ENCODE measurements around the gene HNF1A. TPM values are rescaled to one million over a fixed set of nuclear protein-coding genes. Genes with fewer than 3 reads are reported as not detected.

The HNF1A gene
- total RNA-seq, 1 experiment from 2014 or later, result not detected

GRCh38 chr12:121018860-121019617 lies 40.7 kb downstream of the HNF1A start:
- DNase-seq (ENCODE audit: low read depth, low spot score) (no peak), ATAC-seq (no peak)
- H3K79me2 ChIP-seq (ENCODE audit: insufficient read depth, low read length), result peaks cover 16% of the 10 kb centered on the region
- H3K36me3 ChIP-seq (ENCODE audit: control insufficient read depth in 1 of 2, insufficient read depth in 2 of 2, low read length in 2 of 2), result no peaks in the 10 kb centered on the region
- H3K9me3 ChIP-seq (ENCODE audit: control insufficient read depth in 1 of 2, insufficient read depth in 1 of 2, low read depth in 1 of 2, low read length in 2 of 2), result no peaks in the 10 kb centered on the region
- intact Hi-C loops (cut with micrococcal nuclease), result no loop called here
- no peak for TF ChIP-seq CBX3 (IDR thresholded peaks at IDR 0.05; ENCODE audit: low read depth)
- no peak for TF ChIP-seq YY1 (IDR thresholded peaks at IDR 0.05; ENCODE audit: extremely low read depth, insufficient replicate concordance, low read depth, low read length)
- peaks cover 5 to 7% of the 10 kb centered on the region in 2 experiments; a peak in 3 of 4 replicates for H3K4me1 ChIP-seq (ENCODE audit: control insufficient read depth in 1 of 2, insufficient read depth in 2 of 2, low read length in 2 of 2)
- H3K9ac ChIP-seq (ENCODE audit: low read length), result no peak overlapping the region
- no peaks in the 10 kb centered on the region for H3K27me3 ChIP-seq (ENCODE audit: insufficient read depth, low read length)
- H3K4me3 ChIP-seq (replicated peaks in 1 of 2; ENCODE audit: low read depth in 1 of 2, low read length in 2 of 2), result no peak overlapping the region
- ChIA-PET POLR2A (no interaction called here), RAD21 (ENCODE audit: low non-redundant PET in 1 of 2, low total read pairs in 2 of 2, uncharacterized antibody in 2 of 2, unreplicated experiment in 2 of 2) (no interaction called here), CTCF (interaction anchor here (0.9 kb wide), 1 partner anchor 8 kb away, joined by 3 read pairs; no protein-coding TSS in a partner anchor)
- H4K20me1 ChIP-seq (ENCODE audit: insufficient read depth), result no peaks in the 10 kb centered on the region
- H3K27ac ChIP-seq (ENCODE audit: low read depth, low read length), result no peak overlapping the region
- no peak overlapping the region for H3K4me2 ChIP-seq (ENCODE audit: low read length)
- no TSS peak for BruUV-seq (replicated peaks)
- H3K9me2 ChIP-seq (ENCODE audit: insufficient read depth), result no peaks in the 10 kb centered on the region
- no peak overlapping the region for H2AFZ ChIP-seq (ENCODE audit: low read depth, low read length, poor library complexity, severe bottlenecking)

- Histone ChIP-seq H3K27ac (ENCODE audit: low read depth, low read length) (no peak overlapping the region), H3K79me2 (ENCODE audit: insufficient read depth, low read length) (no peaks in the 10 kb centered on the region), H3K4me2 (ENCODE audit: low read length) (no peak overlapping the region), H3K9me3 (ENCODE audit: control insufficient read depth in 1 of 2, insufficient read depth in 1 of 2, low read depth in 1 of 2, low read length in 2 of 2) (no peaks in the 10 kb centered on the region), H3K9ac (ENCODE audit: low read length) (no peak overlapping the region), H3K9me2 (ENCODE audit: insufficient read depth) (no peaks in the 10 kb centered on the region), H3K27me3 (ENCODE audit: insufficient read depth, low read length) (no peaks in the 10 kb centered on the region), H3K4me3 (replicated peaks in 1 of 2; ENCODE audit: low read depth in 1 of 2, low read length in 2 of 2) (no peak overlapping the region), H3K4me1 (ENCODE audit: control insufficient read depth in 1 of 2, insufficient read depth in 2 of 2, low read length in 2 of 2) (peaks cover 0 to 8% of the 10 kb centered on the region in 2 experiments; a peak in 1 of 4 replicates), H4K20me1 (ENCODE audit: insufficient read depth) (no peaks in the 10 kb centered on the region), H2AFZ (ENCODE audit: low read depth, low read length, poor library complexity, severe bottlenecking) (no peak overlapping the region), H3K36me3 (ENCODE audit: control insufficient read depth in 1 of 2, insufficient read depth in 2 of 2, low read length in 2 of 2) (no peaks in the 10 kb centered on the region)
- TF ChIP-seq ZFX (IDR thresholded peaks at IDR 0.05) (no peak), CBX3 (IDR thresholded peaks at IDR 0.05; ENCODE audit: low read depth) (no peak), EGR1 (IDR thresholded peaks at IDR 0.05; ENCODE audit: low read depth) (no peak), RAD21 (IDR thresholded peaks at IDR 0.05; ENCODE audit: low read depth) (no peak), FOSL1 (IDR thresholded peaks at IDR 0.05; ENCODE audit: low read depth) (no peak), ATF3 (IDR thresholded peaks at IDR 0.05) (no peak)
- ChIA-PET CTCF (no interaction called here), RAD21 (ENCODE audit: low non-redundant PET in 1 of 2, low total read pairs in 2 of 2, uncharacterized antibody in 2 of 2, unreplicated experiment in 2 of 2) (no interaction called here), POLR2A (no interaction called here)
- ATAC-seq, result no peak
- BruUV-seq (replicated peaks), result no TSS peak
- no peak for DNase-seq (ENCODE audit: low read depth, low spot score)
- intact Hi-C loops (cut with micrococcal nuclease), result no loop called here
Measured at GRCh38 chr12:121021754-121022153, 43.4 kb downstream of the HNF1A start.
